HFF-Myc (cell line): ENCODE data around the gene APOB.
"Not testable (repeated sequence)": the region's sequence is repeated elsewhere in the genome, so short reads cannot be mapped to it uniquely, and the experiment has no call there.

Experiments
- DNase-seq: peaks from one replicate; pipeline ENCODE4 v3.0.0-alpha.2; 2011; ENCODE audit warnings: low read depth; ENCODE audit errors: extremely low read depth
- H3K4me3 ChIP-seq: replicated peaks from 2 replicates; pipeline ENCODE4 v1.5.1; 2011; ENCODE audit warnings: low read depth, mild to moderate bottlenecking, control low read depth, low read length
- CTCF ChIP-seq: IDR thresholded peaks from 2 replicates; pipeline ENCODE4 v1.5.1; 2012; ENCODE audit warnings: mild to moderate bottlenecking, low read depth, low read length, control low read depth; ENCODE audit errors: missing control alignments

Gene APOB

DNA sequence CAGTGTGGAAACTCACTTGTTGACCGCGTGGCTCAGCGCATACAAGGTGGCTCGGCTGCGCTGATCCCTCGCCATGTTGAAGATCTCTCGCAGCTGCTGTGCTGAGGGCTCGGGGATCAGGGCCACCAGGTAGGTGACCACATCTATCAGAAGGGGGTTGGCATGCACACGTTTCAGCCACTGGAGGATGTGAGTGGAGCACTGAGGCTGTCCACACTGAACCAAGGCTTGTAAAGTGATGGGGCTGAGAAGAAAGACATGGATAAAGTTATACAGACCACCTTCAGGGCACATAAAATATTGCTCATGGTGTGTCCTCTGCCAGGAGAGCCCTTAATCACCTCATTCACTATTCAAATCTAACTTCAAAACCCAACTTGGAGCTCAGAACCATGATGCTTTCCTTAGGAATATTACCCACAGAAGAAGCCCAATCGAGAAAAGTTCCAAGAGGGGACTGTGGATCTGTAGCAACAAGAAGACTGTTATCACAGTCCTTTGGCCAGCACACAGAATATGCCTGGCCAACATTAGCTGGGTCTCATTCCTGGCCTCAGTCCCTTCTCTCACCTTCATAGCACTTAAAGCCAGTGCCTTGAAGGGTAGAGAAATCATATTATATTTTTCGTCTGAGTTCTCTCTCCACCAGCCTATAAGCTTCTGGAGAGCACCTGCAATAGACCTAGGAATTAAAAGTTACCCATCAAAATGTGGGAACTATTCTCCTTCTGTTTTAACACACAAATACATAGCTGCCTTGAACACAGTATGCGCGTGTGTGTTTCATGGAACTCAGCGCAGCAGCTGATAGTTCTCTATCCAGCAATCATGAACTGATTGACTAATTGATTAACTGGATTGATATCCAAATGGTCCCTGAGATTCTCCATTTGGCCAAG lies 11.3 kb downstream of the APOB start:
- no peak overlapping the region for H3K4me3 ChIP-seq
- TF ChIP-seq CTCF: no peak
- no peak for DNase-seq

- no peak for DNase-seq
- H3K4me3 ChIP-seq: no peak overlapping the region
- TF ChIP-seq CTCF: no peak
Observed at GRCh38 chr2:21030983-21031968, 12.6 kb downstream of the APOB start.

- no peak for TF ChIP-seq CTCF
- no peak overlapping the region for H3K4me3 ChIP-seq
Observed at GRCh38 chr2:21029519-21029918, 14.4 kb downstream of the APOB start.

GRCh38 chr2:21028951-21029350 lies 14.9 kb downstream of the APOB start:
- not testable (repeated sequence) for DNase-seq, H3K4me3 ChIP-seq

More at GRCh38 chr2:21029519-21029918, 14.4 kb downstream of the APOB start:
- DNase-seq: no peak

GRCh38 chr2:21028021-21028947 lies 15.6 kb downstream of the APOB start:
- TF ChIP-seq CTCF: no peak
- H3K4me3 ChIP-seq: no peak overlapping the region
- DNase-seq: no peak

DNA sequence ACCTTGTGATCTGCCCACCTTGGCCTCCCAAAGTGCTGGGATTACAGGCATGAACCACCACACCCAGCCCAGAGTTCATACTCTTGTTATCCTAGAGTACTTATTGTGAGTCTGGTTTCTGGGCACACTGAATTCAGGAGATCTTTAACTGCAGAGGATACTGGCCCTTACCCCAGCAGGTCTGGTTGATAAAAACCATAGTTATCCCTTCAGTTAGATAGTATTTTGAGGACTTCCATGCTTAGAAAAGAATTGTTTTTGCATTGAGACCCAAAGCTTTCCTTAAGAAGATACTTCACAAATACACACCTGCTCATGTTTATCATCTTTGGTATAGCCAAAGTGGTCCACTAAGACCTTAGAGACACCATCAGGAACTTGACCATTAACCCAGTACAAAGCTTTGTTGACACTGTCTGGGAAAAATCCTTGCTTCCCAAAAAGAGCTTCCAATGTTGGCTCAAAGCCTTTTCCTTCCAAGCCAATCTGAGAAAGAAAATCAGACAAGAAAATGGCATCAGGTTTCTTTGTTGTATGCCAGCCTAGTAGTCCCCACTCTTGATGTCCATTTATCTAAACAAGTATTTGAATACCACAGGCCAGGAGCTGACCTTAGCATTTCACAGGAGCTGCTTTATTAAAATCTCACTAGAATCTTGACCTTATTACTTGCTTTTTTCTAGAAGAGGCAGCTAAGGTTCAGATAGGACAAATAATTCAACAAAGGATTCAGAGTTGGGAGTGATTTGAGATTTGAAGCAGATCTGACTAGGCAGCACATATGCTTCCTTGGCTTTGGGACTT lies 17.2 kb downstream of the APOB start:
- no peak for DNase-seq
- H3K4me3 ChIP-seq: no peak overlapping the region
- no peak for TF ChIP-seq CTCF
